GM19025 (cell line): ENCODE results near the gene SLC41A3.
"Not testable (repeated sequence)": the region's sequence is repeated elsewhere in the genome, so short reads cannot be mapped to it uniquely, and the experiment has no call there.

Source experiments
- ATAC-seq: cut with Tn5 transposase; IDR thresholded peaks from one replicate; pipeline ENCODE4 v1.9.1; 2021; ENCODE audit warnings: mild to moderate bottlenecking, low read depth, moderate library complexity; ENCODE audit not compliant: unreplicated experiment

SLC41A3 gene

GRCh38 chr3:126107203-126107939 lies 23.4 kb upstream of the SLC41A3 start:
- no peak for ATAC-seq

- no peak for ATAC-seq
Measured at GRCh38 chr3:126106336-126107202, 22.6 kb upstream of the SLC41A3 start.

GRCh38 chr3:126105691-126106187 lies 21.8 kb upstream of the SLC41A3 start:
- ATAC-seq = no peak

GRCh38 chr3:126104742-126105605 lies 21.1 kb upstream of the SLC41A3 start:
- ATAC-seq = no peak

GRCh38 chr3:126104028-126104635 lies 20.2 kb upstream of the SLC41A3 start:
- ATAC-seq = no peak

GRCh38 chr3:126103121-126104027 lies 19.4 kb upstream of the SLC41A3 start:
- ATAC-seq = no peak

GRCh38 chr3:126102530-126102951 lies 18.6 kb upstream of the SLC41A3 start:
- no peak for ATAC-seq

GRCh38 chr3:126102011-126102410 lies 18.1 kb upstream of the SLC41A3 start:
- no peak for ATAC-seq

- no peak for ATAC-seq
Measured at GRCh38 chr3:126101521-126101982, 17.6 kb upstream of the SLC41A3 start.

GRCh38 chr3:126100634-126101301 lies 16.8 kb upstream of the SLC41A3 start:
- no peak for ATAC-seq

- no peak for ATAC-seq
Measured at GRCh38 chr3:126100269-126100633, 16.3 kb upstream of the SLC41A3 start.

- no peak for ATAC-seq
Measured at GRCh38 chr3:126098391-126098858, 14.5 kb upstream of the SLC41A3 start.

GRCh38 chr3:126097801-126098200 lies 13.9 kb upstream of the SLC41A3 start:
- ATAC-seq = no peak

- ATAC-seq = not testable (repeated sequence)
Measured at GRCh38 chr3:126096274-126096673, 12.3 kb upstream of the SLC41A3 start.

- not testable (repeated sequence) for ATAC-seq
Measured at GRCh38 chr3:126092128-126092527, 8.2 kb upstream of the SLC41A3 start.

- no peak for ATAC-seq
Measured at GRCh38 chr3:126087552-126088175, 3.7 kb upstream of the SLC41A3 start.

- no peak for ATAC-seq
Measured at GRCh38 chr3:126085841-126086240, 1.9 kb upstream of the SLC41A3 start.

- no peak for ATAC-seq
Measured at GRCh38 chr3:126085276-126085675, 1.4 kb upstream of the SLC41A3 start.
